MM.1S (cell line): ENCODE data around the gene CCDC8.

ENCODE experiments used
- CTCF ChIP-seq: fragments of 300-600 bp; sonication (generic); IDR thresholded peaks from 2 replicates; pipeline ENCODE4 v1.5.1; 2016; ENCODE audit warnings: antibody characterized with exemption, low read length, mixed read lengths
- EZH2 ChIP-seq: fragments of 300-600 bp; sonication (generic); optimal IDR thresholded peaks from 2 replicates; pipeline ENCODE3; 2017; ENCODE audit warnings: low read depth, mild to moderate bottlenecking, antibody characterized with exemption, low read length, mixed read lengths
- EZH2phosphoT487 ChIP-seq: fragments of 300-600 bp; sonication (generic); IDR thresholded peaks from 2 replicates; pipeline ENCODE4 v1.6.1; 2018; ENCODE audit warnings: antibody characterized with exemption, low read length

GRCh38 chr19:46423188-46423587 lies 9.8 kb upstream of the CCDC8 start:
- TF ChIP-seq CTCF = no peak
- TF ChIP-seq EZH2 = no peak
- TF ChIP-seq EZH2phosphoT487 = no peak
